GM12801 (cell line): ENCODE data around the gene RAB42.

Experiments
- CTCF ChIP-seq: IDR thresholded peaks from one replicate; pipeline ENCODE4 v1.5.1; 2011; ENCODE audit warnings: control low read depth; ENCODE audit not compliant: insufficient read length; ENCODE audit errors: extremely low read depth

The RAB42 gene

GRCh38 chr1:28631713-28632112 lies 39.6 kb downstream of the RAB42 start:
- no peak for TF ChIP-seq CTCF

- no peak for TF ChIP-seq CTCF
These were observed 40.5 kb downstream of the RAB42 start for GRCh38 chr1:28632560-28632959.

- TF ChIP-seq CTCF: no peak
These were observed 48.7 kb downstream of the RAB42 start for GRCh38 chr1:28640766-28641165.

GRCh38 chr1:28642056-28642846 lies 50.2 kb downstream of the RAB42 start:
- TF ChIP-seq CTCF: no peak

- TF ChIP-seq CTCF: no peak
These were observed 51.0 kb downstream of the RAB42 start, which contains the start of gene TAF12 for GRCh38 chr1:28642847-28643635. TAF12 (minus strand) TSS chr1:28643067; CDS start chr1:28622081, 20,986 bp downstream.

GRCh38 chr1:28644494-28644893 lies 52.4 kb downstream of the RAB42 start:
- no peak for TF ChIP-seq CTCF
